Measurements from ENCODE around the gene MADD.
"Not testable (repeated sequence)": the region's sequence is repeated elsewhere in the genome, so short reads cannot be mapped to it uniquely, and the experiment has no call there.

MADD gene

GRCh38 chr11:47274495-47275235 is 4.7 kb downstream of the MADD start:
- DNase-seq (ENCODE audit: low read depth), result no peak

DNA sequence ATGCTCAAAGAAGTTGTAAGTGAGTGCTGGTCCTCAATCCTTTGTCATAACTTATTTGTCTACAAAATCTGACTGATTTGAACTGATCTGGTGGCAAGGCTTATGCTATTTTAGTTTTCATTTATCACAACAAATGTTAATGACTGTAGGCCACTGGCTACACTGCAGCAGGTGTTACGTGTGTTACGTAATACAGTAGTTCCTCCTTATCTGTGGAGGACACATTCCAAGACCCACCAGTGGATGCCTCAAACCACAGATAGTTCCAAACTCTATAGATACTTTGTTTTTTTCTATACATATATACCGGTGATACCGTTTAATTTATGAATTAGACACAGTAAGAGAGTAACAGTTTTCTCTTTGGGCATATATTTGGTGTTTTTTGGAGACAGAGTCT is 7.0 kb downstream of the MADD start:
- no peak for DNase-seq (ENCODE audit: low read depth)

GRCh38 chr11:47278058-47278457 is 8.1 kb downstream of the MADD start:
- no peak for DNase-seq (ENCODE audit: low read depth)

GRCh38 chr11:47278769-47279168 is 8.8 kb downstream of the MADD start:
- DNase-seq (ENCODE audit: low read depth), result no peak

- DNase-seq (ENCODE audit: low read depth), result no peak
Observed at GRCh38 chr11:47280099-47280498, 10.2 kb downstream of the MADD start.

GRCh38 chr11:47280860-47281259 is 10.9 kb downstream of the MADD start:
- no peak for DNase-seq (ENCODE audit: low read depth)

DNA sequence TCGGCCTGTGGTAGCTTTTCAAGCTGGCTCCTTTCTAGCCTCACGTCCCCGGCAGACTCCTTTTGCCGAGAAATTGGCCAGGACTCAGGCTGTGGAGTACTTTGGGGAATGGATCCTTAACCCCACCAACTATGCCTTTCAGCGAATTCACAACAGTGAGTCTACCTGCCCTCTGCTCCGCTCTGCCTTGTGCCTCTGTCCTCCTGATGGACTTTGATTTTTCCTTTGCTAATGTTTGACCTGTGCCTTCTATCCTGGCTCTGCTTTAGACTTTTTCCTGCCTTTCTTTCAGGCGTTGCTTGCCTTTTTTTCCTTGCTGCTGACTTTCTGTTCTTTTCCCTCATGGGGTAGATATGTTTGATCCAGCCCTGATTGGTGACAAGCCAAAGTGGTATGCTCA is 12.5 kb downstream of the MADD start:
- no peak for DNase-seq (ENCODE audit: low read depth)

DNA sequence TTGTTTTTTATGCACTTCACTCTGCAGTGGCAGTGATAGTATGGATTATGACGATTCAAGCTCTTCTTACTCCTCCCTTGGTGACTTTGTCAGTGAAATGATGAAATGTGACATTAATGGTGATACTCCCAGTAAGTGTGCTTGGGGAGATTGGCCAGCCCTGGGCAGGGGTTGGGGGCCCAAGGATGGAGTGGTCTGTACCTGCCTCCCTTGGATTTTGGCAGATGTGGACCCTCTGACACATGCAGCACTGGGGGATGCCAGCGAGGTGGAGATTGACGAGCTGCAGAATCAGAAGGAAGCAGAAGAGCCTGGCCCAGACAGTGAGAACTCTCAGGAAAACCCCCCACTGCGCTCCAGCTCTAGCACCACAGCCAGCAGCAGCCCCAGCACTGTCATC is 14.2 kb downstream of the MADD start:
- no peak for DNase-seq (ENCODE audit: low read depth)

DNA sequence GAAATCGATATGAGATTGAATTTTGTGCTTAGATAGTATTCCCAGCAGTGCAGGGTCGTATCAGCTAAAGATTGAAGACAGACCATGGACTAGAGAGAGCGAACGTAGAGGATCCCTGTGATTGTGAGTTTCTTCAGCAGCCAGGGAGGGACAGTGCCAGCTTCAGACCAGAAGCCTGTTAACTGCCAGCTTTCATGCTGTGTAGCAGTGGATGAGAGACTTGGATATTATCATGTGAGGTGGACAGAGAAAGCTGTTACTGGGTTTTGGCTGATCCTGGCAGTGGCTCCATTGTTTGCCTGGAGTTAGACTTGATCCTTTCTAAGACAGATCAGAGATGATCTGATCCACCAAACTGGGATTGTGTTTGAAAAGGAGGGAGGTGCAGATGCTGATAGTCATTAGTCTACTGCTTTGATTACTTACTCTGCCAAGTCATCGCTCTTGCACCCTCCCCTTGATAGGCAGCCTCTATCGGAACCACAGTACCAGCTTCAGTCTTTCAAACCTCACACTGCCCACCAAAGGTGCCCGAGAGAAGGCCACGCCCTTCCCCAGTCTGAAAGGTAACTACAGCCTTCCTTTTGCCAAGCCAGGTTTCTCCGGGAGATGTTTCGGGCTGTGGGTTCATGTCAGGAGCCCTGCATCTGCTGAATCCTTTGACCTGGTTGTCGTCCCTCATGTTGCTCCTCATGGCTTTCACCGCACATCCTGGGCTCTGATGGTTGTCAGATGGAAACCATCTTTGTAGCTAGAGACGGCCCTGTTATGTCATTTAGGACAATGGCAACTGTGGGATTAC is 16.2 kb downstream of the MADD start:
- no peak for DNase-seq (ENCODE audit: low read depth)

- no peak for DNase-seq (ENCODE audit: low read depth)
Observed at GRCh38 chr11:47288066-47288465, 18.1 kb downstream of the MADD start.

GRCh38 chr11:47289856-47290255 is 19.9 kb downstream of the MADD start:
- no peak for DNase-seq (ENCODE audit: low read depth)

DNA sequence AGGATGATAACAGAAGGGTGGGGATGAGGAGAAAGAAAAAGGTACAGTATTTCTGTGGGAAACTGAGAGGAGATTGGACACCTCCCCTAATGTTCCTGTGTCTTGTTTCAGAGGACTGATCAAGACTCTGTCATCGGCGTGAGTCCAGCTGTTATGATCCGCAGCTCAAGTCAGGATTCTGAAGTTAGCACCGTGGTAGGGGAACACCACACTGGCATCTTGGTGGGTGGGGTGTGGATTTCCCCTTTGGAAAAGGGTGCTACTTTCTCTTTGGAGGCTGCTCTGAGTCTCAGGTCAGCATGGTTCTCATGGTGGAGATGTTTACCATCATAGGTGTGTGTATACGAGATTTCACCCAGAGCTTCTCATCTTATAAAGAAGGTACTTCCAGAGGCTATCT is 25.5 kb downstream of the MADD start:
- DNase-seq (ENCODE audit: low read depth), result no peak

- DNase-seq (ENCODE audit: low read depth), result no peak
Observed at GRCh38 chr11:47296045-47296444, 26.1 kb downstream of the MADD start.

DNA sequence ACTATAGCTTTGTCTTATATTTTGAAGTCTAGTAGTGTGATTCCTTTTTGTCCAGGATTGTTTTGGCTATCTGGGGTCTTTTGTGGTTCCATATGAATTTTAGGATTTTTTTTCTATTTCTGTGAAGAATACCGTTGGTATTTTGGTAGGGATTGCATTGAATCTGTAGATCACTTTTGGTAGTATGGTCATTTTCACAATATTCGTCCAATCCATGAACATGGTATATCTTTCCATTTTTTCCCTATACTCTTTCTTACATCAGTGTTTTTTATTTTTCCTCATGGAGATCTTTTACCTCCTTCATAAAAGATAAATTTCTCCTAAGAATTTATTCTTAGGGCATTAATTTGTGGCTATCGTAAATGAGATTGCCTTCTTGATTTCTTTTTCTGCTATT is 29.1 kb downstream of the MADD start:
- no peak for DNase-seq (ENCODE audit: low read depth)

GRCh38 chr11:47302853-47303252 is 32.9 kb downstream of the MADD start:
- DNase-seq (ENCODE audit: low read depth), result no peak

DNA sequence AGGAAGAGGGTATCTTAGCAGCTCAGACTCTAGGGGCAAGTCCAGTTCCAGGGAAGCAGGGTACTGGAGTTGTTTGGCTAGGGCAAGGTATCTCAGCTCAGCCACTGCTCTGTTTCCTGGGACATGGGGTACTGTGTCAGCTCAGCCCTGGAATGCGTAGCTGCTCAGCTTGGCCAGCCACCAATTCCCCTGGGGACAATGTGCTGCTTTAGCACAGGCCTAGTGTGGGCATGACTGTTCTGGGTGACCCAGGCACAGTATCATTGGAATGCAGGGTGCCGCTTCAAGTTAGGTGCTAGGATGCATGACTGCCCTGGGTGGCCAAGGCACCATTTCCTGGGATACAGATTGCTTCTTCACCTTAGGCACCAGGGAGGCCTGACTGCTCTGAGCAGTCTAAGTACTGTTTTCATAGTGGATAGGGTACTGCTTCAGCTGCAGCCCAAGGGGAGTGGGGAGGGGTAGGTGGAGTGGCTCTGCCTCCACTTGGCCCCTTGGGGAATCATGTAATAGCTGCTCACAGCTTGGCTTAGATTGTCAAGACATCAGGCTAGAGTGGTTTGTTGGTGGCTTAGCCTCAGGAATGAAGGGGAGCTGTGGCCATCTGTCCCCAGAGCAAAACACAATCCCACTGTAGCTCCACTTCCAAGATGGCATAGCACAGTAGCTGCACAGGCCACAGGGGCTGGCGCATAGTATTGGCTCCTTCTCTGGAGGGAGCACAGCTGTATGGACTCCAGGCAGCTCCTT is 36.0 kb downstream of the MADD start:
- no peak for DNase-seq (ENCODE audit: low read depth)

DNA sequence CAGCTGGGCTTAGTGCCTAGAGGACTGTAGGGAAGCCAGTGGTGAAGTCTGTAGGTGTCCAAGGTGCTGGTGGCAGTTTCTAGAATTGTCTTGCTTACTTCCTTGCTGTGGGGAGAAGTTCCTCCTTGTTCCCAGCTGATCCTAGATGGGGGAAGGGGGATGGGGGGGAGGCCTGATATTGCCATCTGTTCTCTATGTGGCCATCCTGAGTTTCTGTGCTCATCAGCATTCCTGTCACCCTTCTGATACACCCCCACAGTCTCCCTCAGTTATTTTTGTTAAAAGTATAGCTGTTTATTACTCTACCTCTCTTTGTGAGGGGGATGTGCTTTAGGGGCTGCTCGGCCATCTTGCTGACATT is 36.5 kb downstream of the MADD start:
- DNase-seq (ENCODE audit: low read depth), result no peak

DNA sequence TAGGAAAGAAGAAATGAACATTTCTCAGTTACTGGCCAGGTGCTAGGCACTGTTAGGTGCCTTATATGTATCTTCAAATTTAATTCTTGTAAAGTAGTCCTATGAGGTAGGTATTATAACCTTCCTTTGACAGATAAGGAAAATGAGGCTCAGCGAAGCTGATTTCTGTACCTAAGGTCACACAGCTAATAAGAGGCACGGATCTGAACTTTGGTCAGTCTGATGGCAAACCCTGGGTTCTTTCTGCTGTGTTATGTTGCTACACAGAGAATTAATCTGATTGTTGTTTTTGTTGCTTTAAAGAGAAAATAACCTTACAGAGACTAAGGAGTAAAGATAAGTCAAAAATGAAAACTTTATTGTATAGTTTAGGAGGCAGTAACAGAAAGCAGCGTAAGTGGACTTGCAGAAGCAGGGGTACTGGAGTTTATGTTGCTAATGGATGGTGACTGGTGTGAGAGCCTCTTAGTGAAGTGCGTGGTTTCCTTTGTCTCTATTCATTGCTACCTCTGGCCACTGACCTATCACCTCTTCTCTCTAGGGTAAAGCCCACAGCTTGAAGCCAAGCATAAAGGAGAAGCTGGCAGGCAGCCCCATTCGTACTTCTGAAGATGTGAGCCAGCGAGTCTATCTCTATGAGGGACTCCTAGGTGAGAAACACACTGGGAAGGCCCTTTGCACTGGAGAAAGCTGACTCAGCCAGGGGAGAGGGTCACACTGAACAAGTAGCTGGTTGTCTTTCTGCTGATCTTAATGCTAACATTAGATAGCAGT is 38.3 kb downstream of the MADD start:
- no peak for DNase-seq (ENCODE audit: low read depth)

- DNase-seq (ENCODE audit: low read depth), result no peak
Observed at GRCh38 chr11:47314992-47315391, 45.1 kb downstream of the MADD start.

- not testable (repeated sequence) for DNase-seq (ENCODE audit: low read depth)
Observed at GRCh38 chr11:47316501-47316900, 46.6 kb downstream of the MADD start.

DNA sequence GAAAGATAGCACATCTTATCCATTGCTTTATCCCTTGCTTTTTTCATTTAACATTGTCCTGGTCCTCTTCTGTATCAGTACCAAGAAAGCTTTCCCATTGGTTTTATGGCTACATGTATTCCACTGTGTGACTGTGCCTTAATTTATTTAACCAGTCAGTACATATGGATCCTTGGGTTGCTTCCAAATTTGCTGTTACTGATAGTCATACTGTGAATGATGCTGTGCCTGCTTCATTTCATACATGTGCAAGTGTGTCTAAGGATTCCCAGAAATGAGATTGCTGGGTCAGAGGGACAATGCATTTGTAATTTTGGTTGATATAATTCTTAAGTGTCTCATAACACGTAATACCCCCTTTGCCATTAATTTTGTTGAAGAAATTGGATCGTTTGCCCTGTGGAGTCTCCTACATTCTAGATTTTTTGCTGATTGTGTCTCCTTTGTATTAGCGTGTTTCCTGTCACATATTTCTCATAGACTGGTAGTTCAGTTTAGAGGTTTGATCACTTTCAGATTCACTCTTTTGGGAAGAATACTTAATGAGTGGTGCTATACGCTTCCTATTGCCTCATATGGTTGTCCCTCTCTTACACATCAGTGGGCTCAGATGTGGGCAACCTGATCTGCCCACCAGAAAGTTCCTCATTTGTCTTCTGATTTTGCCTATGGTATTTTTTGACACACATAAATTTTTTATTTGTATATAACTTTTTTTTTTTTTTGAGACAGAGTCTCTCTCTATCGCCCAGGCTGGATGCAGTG is 47.3 kb downstream of the MADD start:
- DNase-seq (ENCODE audit: low read depth), result no peak
